Ishikawa (cell line): ENCODE data around the gene TMEM225B.

ENCODE experiments used
- CEBPB ChIP-seq: IDR thresholded peaks from 2 replicates; pipeline ENCODE4 v1.6.1; 2012
- CREB1 ChIP-seq: IDR thresholded peaks from 2 replicates; pipeline ENCODE4 v1.6.1; 2012; ENCODE audit warnings: low read depth
- EGR1 ChIP-seq: IDR thresholded peaks from 2 replicates; pipeline ENCODE4 v1.6.1; 2012
- EP300 ChIP-seq: IDR thresholded peaks from 2 replicates; pipeline ENCODE4 v1.6.1; 2012; ENCODE audit warnings: borderline replicate concordance
- FOXM1 ChIP-seq: IDR thresholded peaks from 2 replicates; pipeline ENCODE4 v1.6.1; 2012; ENCODE audit warnings: low read depth, borderline replicate concordance
- MAX ChIP-seq: IDR thresholded peaks from 2 replicates; pipeline ENCODE4 v1.6.1; 2012
- NFIC ChIP-seq: IDR thresholded peaks from 2 replicates; pipeline ENCODE4 v1.6.1; 2012
- RAD21 ChIP-seq: IDR thresholded peaks from 2 replicates; pipeline ENCODE4 v1.6.1; 2012; ENCODE audit warnings: low read depth
- REST ChIP-seq: IDR thresholded peaks from 2 replicates; pipeline ENCODE4 v1.6.1; 2012; ENCODE audit warnings: low read depth, mild to moderate bottlenecking
- TAF1 ChIP-seq: IDR thresholded peaks from 2 replicates; pipeline ENCODE4 v1.6.1; 2012; ENCODE audit warnings: low read depth, mild to moderate bottlenecking
- TCF12 ChIP-seq: IDR thresholded peaks from 2 replicates; pipeline ENCODE4 v1.6.1; 2012; ENCODE audit warnings: low read depth
- TEAD4 ChIP-seq: IDR thresholded peaks from 2 replicates; pipeline ENCODE4 v1.6.1; 2012
- USF1 ChIP-seq: IDR thresholded peaks from 2 replicates; pipeline ENCODE4 v1.6.1; 2012
- YY1 ChIP-seq: IDR thresholded peaks from 2 replicates; pipeline ENCODE4 v1.6.1; 2012; ENCODE audit warnings: low read depth
- ZBTB7A ChIP-seq: IDR thresholded peaks from 2 replicates; pipeline ENCODE4 v1.6.1; 2012; ENCODE audit warnings: low read depth

The TMEM225B gene

GRCh38 chr7:99621271-99621670, 23.2 kb downstream of the TMEM225B start:
- TF ChIP-seq YY1 (no peak), EGR1 (no peak), TAF1 (no peak), CREB1 (no peak), EP300 (no peak), ZBTB7A (no peak), TCF12 (no peak), USF1 (no peak), TEAD4 (no peak), FOXM1 (no peak), NFIC (no peak), RAD21 (no peak), REST (no peak), MAX (no peak), CEBPB (no peak)

- no peak for TF ChIP-seq CREB1
- no peak for TF ChIP-seq REST
- no peak for TF ChIP-seq EGR1
- TF ChIP-seq RAD21, result no peak
- TF ChIP-seq YY1, result no peak
- no peak for TF ChIP-seq CEBPB
- TF ChIP-seq MAX, result no peak
- TF ChIP-seq NFIC, result no peak
- TF ChIP-seq TAF1, result no peak
These were observed 24.5 kb downstream of the TMEM225B start for GRCh38 chr7:99622596-99622995.

GRCh38 chr7:99623091-99623693, 25.1 kb downstream of the TMEM225B start:
- TF ChIP-seq FOXM1 (no peak), NFIC (no peak), TAF1 (no peak), RAD21 (no peak), REST (no peak), MAX (no peak), USF1 (no peak)

- no peak for TF ChIP-seq NFIC
- no peak for TF ChIP-seq USF1
- no peak for TF ChIP-seq YY1
- TF ChIP-seq CEBPB, result no peak
- TF ChIP-seq CREB1, result no peak
- TF ChIP-seq REST, result no peak
- TF ChIP-seq EGR1, result no peak
- no peak for TF ChIP-seq TCF12
- TF ChIP-seq TAF1, result no peak
- TF ChIP-seq FOXM1, result no peak
- TF ChIP-seq TEAD4, result no peak
- TF ChIP-seq RAD21, result no peak
- TF ChIP-seq EP300, result no peak
These were observed 25.8 kb downstream of the TMEM225B start for GRCh38 chr7:99623702-99624447.
